Activated naive CD8-positive, alpha-beta T cell (primary cell): ENCODE results near the gene RPS27L.
"Not testable (repeated sequence)": the region's sequence is repeated elsewhere in the genome, so short reads cannot be mapped to it uniquely, and the experiment has no call there.

Source experiments
- H3K27ac Mint-ChIP-seq: one replicate; pipeline ENCODE4 v1.8.0; 2021; ENCODE audit warnings: mixed read lengths
- H3K27me3 Mint-ChIP-seq: one replicate; pipeline ENCODE4 v1.8.0; 2021; ENCODE audit warnings: mixed read lengths
- H3K36me3 Mint-ChIP-seq: one replicate; pipeline ENCODE4 v1.8.0; 2021; ENCODE audit warnings: mixed read lengths
- H3K4me1 Mint-ChIP-seq: one replicate; pipeline ENCODE4 v1.8.0; 2021; ENCODE audit warnings: low read depth, mixed read lengths
- H3K4me3 Mint-ChIP-seq: one replicate; pipeline ENCODE4 v1.8.0; 2021; ENCODE audit warnings: mild to moderate bottlenecking, mixed read lengths
- H3K9me3 Mint-ChIP-seq: one replicate; pipeline ENCODE4 v1.8.0; 2021; ENCODE audit warnings: low read depth, mixed read lengths

The RPS27L gene

GRCh38 chr15:63107895-63108546 is 49.3 kb downstream of the RPS27L start:
- no peaks in the 10 kb centered on the region for H3K4me1 Mint-ChIP-seq
- H3K36me3 Mint-ChIP-seq = no peaks in the 10 kb centered on the region
- no peak overlapping the region for H3K4me3 Mint-ChIP-seq
- H3K9me3 Mint-ChIP-seq = no peaks in the 10 kb centered on the region
- H3K27me3 Mint-ChIP-seq = peaks cover 6% of the 10 kb centered on the region
- no peak overlapping the region for H3K27ac Mint-ChIP-seq

GRCh38 chr15:63105354-63105753 is 51.9 kb downstream of the RPS27L start:
- H3K4me1 Mint-ChIP-seq, H3K27ac Mint-ChIP-seq: not testable (repeated sequence)

GRCh38 chr15:63104727-63105126 is 52.5 kb downstream of the RPS27L start:
- Mint-ChIP-seq H3K27ac (no peak overlapping the region), H3K36me3 (no peaks in the 10 kb centered on the region), H3K4me1 (no peaks in the 10 kb centered on the region), H3K4me3 (no peak overlapping the region), H3K27me3 (peaks cover 6% of the 10 kb centered on the region), H3K9me3 (no peaks in the 10 kb centered on the region)

More at GRCh38 chr15:63105354-63105753, 51.9 kb downstream of the RPS27L start:
- H3K27me3 Mint-ChIP-seq, H3K36me3 Mint-ChIP-seq, H3K4me3 Mint-ChIP-seq, H3K9me3 Mint-ChIP-seq: not testable (repeated sequence)

GRCh38 chr15:63103416-63103815 is 53.9 kb downstream of the RPS27L start:
- Mint-ChIP-seq H3K27ac (no peak overlapping the region), H3K9me3 (no peaks in the 10 kb centered on the region), H3K36me3 (no peaks in the 10 kb centered on the region), H3K27me3 (peaks cover 2% of the 10 kb centered on the region), H3K4me1 (no peaks in the 10 kb centered on the region), H3K4me3 (no peak overlapping the region)

- not testable (repeated sequence) for H3K27ac Mint-ChIP-seq, H3K4me1 Mint-ChIP-seq, H3K27me3 Mint-ChIP-seq, H3K4me3 Mint-ChIP-seq, H3K36me3 Mint-ChIP-seq, H3K9me3 Mint-ChIP-seq
Measured at GRCh38 chr15:63099581-63099980, 57.7 kb downstream of the RPS27L start.

- not testable (repeated sequence) for H3K27me3 Mint-ChIP-seq, H3K4me1 Mint-ChIP-seq, H3K9me3 Mint-ChIP-seq, H3K36me3 Mint-ChIP-seq, H3K27ac Mint-ChIP-seq, H3K4me3 Mint-ChIP-seq
Measured at GRCh38 chr15:63098901-63099300, 58.4 kb downstream of the RPS27L start.
